VCaP (cell line): ENCODE measurements around the gene SLC9A9.

Experiments used
- H3K27ac ChIP-seq: fragments of 450-650 bp; 2 replicates; pipeline ENCODE4 v1.5.1; 2017
- TF ChIP-seq, protein P1 (sequence below): fragments of 450-650 bp; conservative IDR thresholded peaks from 2 replicates; pipeline ENCODE4 v1.5.1; 2017; ENCODE audit warnings: mild to moderate bottlenecking, moderate library complexity

Gene SLC9A9

DNA sequence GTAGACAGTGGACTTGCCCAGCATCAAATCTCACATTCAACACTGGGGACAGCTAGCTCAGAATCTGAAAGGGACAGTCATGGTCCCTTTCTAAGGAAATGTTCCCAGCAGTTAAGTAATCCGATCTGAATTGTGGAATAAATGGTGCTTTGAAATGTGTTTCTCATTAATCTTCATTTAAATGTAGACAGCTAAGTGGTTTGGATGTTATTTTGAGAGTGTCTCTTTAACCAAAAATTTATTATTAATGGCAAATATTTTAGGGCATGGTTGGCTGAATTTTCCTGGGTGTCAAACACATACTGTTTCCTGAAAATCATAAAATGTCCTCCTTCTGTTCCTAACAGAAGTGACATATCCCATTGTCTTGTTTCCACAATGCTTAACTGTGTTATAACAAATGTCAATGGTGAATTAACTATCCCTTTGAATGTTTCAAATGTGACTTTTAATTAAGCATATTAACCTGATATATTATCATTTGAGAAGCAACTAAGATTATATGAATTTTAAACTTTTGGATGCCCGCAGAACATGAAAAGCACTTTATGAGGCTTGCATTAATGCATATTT lies 517.9 kb downstream of the SLC9A9 start:
- TF ChIP-seq, protein P1, sequence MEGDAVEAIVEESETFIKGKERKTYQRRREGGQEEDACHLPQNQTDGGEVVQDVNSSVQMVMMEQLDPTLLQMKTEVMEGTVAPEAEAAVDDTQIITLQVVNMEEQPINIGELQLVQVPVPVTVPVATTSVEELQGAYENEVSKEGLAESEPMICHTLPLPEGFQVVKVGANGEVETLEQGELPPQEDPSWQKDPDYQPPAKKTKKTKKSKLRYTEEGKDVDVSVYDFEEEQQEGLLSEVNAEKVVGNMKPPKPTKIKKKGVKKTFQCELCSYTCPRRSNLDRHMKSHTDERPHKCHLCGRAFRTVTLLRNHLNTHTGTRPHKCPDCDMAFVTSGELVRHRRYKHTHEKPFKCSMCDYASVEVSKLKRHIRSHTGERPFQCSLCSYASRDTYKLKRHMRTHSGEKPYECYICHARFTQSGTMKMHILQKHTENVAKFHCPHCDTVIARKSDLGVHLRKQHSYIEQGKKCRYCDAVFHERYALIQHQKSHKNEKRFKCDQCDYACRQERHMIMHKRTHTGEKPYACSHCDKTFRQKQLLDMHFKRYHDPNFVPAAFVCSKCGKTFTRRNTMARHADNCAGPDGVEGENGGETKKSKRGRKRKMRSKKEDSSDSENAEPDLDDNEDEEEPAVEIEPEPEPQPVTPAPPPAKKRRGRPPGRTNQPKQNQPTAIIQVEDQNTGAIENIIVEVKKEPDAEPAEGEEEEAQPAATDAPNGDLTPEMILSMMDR, result no peak
- no peak overlapping the region for H3K27ac ChIP-seq

DNA sequence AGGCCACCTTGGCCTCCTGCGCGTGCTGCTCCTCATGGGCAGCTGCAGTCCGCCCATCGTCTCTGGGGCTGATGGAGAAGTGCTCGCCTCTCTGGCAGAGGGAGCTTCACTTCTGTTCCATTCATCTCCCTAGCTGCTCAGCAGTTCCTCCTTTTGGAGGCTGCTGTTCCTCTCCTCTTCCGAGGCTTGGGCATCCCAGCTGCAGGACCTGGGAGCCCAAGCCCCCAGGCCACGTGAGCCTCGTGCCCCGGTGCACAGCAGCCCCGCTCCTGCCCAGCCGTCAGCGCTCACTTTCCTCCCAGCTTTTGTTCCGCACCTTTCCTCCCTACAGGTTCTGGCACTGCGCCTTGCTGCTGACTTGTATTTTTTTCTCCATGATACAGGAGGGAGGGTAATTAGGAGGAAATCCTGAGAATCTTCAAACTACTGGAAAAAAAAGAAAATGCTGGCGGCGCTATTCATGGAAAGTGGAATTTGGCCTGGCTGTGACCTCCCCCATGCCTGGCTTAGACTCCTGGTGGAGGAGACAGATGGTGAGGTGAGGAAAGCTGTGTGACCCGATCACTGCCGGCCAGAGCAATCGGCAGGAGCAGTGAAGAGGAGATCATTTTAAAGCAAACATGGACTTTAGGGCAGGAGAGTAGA lies 518.6 kb downstream of the SLC9A9 start:
- H3K27ac ChIP-seq, result no peak overlapping the region
- TF ChIP-seq, protein P1, result no peak

DNA sequence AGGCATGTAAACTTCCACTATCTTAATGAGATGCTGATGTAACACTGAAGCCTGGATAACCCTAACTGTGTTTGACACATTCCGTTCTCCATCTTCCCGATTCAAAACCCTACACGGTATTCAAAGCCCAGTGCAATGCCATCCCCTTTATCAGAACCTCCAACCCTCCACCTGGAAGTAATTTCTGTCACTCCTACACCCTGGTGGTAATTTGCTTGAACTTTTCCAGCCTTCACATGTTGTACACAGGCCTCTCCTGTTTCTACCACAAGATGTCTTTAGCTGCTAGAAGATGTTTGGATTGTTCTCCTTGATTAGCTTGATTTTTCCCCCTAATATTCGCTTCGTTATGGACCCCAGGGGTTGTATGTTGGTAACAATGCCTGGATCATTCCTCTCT lies 519.8 kb downstream of the SLC9A9 start:
- H3K27ac ChIP-seq, result no peak overlapping the region

DNA sequence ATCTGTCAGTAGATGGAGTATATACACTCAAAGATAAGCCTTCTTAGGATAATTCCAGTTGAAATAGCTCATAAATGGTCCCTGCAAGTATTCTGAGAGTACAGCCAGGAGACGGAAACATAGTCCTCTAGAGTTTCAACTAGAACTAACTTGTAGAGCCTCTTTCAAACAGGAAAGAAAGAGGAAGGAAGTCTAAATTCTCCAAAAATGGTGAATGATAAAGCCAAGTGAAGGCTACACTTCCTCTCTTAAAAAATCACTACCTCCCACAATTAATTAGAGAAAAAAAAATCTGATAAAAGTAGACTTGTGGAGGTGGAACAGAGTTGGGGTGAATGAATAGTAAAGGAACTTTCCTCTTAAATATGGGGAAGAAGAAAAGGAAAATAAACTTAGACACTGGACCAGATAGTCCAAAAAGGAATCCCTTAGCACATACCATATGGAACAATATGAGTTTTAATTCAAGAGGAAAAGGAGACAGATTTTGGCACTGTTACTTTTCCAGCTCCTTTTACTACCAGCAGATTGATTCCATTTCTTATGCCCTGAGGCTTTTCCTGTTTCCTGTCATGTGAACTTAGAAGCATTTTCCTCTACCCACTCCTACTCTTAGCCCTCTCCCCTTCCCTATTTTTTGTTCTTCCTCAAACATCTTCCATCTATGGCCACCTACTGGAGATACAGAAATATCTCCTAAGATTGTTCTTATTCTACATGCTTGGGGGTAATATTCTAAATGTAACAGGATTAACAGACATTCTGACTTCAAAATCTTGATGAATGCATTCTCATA lies 521.1 kb downstream of the SLC9A9 start:
- TF ChIP-seq, protein P1, result peak; percentile 41
- no peak overlapping the region for H3K27ac ChIP-seq

More for the DNA sequence above, 519.8 kb downstream of the SLC9A9 start:
- TF ChIP-seq, protein P1, result no peak

DNA sequence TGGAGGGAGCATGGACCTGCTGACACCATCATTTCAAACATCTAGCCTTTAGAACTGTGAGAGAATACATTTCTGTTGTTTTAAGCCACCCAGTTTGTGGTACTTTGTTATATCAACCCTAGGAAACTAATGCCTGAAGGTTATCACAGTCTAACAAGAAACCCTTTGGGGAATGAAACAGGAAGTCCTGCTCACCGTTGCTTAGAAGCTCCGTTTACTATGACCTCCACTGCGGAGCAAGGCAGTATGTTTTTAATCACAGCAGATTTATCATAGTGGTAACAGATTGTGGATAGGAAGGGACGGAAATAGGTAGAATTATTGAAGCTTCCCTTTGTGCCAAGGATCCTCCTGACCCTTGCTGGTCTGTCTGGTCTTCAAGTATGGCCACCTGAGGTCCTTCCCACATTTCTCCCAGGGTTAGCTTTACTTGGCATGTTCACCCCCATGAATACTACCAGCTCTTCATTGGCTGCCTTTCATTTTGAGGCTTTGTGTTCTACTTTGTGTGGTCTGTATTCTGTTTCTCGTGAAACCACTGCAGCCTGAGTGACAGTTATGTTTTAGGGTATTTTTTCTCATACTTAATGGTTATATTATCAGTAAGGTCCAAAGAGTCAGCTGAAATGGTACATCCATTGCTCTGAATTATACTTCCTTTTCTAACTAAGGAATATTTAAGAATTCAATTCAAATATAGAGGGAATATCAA lies 527.1 kb downstream of the SLC9A9 start:
- TF ChIP-seq, protein P1, result no peak
- no peak overlapping the region for H3K27ac ChIP-seq

DNA sequence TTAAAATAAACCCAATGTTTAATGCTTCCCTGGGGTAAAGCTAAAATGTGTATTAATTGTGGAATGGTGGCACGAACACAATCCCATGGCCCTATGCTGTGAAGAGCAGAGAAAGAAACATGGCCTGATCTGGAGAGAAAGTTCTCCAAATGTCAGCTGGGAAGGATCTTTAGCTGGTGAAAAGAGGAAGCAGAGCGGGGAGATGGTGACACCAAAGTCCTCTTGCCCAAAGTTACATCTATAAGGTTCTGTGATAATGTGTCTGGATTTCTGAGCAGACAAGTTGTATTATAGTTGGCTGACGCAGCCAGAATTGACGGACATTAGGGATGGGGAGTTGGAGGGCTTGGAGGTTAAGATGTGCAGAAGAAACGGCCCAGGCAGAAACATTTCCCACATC lies 532.5 kb downstream of the SLC9A9 start:
- TF ChIP-seq, protein P1, result no peak
- no peak overlapping the region for H3K27ac ChIP-seq
